DND-41 (cell line): ENCODE results near the gene STEAP1B.

Experiments used
- ATAC-seq: fragments of 200-7000 bp; cut with Tn5 transposase; 3 replicates; pipeline ENCODE4 v1.9.1; 2021; ENCODE audit warnings: low read depth; ENCODE audit not compliant: insufficient read depth
- DNase-seq: peaks from one replicate; pipeline ENCODE4 v3.0.0-alpha.2; 2020
- H2AFZ ChIP-seq: 2 replicates; pipeline ENCODE4 v1.6.0; 2012; ENCODE audit warnings: low read depth, low read length
- H3K27ac ChIP-seq: 2 replicates; pipeline ENCODE4 v1.5.1; 2012; ENCODE audit warnings: low read length, inconsistent platforms
- H3K27me3 ChIP-seq: fragments of 200-600 bp; sonication (generic); 2 replicates; pipeline ENCODE4 v1.6.0; 2012; ENCODE audit warnings: low read length, mild to moderate bottlenecking, inconsistent platforms; ENCODE audit not compliant: insufficient read depth, poor library complexity
- H3K36me3 ChIP-seq: 2 replicates; pipeline ENCODE4 v1.5.1; 2012; ENCODE audit warnings: low read length, inconsistent platforms; ENCODE audit not compliant: insufficient read depth
- H3K4me1 ChIP-seq: 2 replicates; pipeline ENCODE4 v1.5.1; 2012; ENCODE audit warnings: mild to moderate bottlenecking, low read length; ENCODE audit not compliant: insufficient read depth
- H3K4me2 ChIP-seq: 2 replicates; pipeline ENCODE4 v1.6.0; 2012; ENCODE audit warnings: mild to moderate bottlenecking, moderate library complexity, low read length, inconsistent platforms; ENCODE audit not compliant: insufficient read depth
- H3K4me3 ChIP-seq, 2 experiments: fragments of 200-600 bp in 1 of 2; shearing (Covaris generic) in 1 of 2; 2 replicates each; pipeline ENCODE4 v1.5.1; 2012 to 2016; ENCODE audit warnings: inconsistent platforms in 2 of 2, low read length in 2 of 2, mild to moderate bottlenecking in 2 of 2, low read depth in 1 of 2, moderate library complexity in 1 of 2
- H3K79me2 ChIP-seq: 2 replicates; pipeline ENCODE4 v1.6.0; 2012; ENCODE audit warnings: low read length, inconsistent platforms; ENCODE audit not compliant: insufficient read depth
- H3K9ac ChIP-seq: 2 replicates; pipeline ENCODE4 v1.6.0; 2012; ENCODE audit warnings: low read depth, mild to moderate bottlenecking, inconsistent platforms, low read length, moderate library complexity
- H3K9me3 ChIP-seq: 2 replicates; pipeline ENCODE4 v1.5.1; 2012; ENCODE audit warnings: low read length, moderate library complexity, mild to moderate bottlenecking, inconsistent platforms; ENCODE audit not compliant: insufficient read depth, severe bottlenecking
- H4K20me1 ChIP-seq: 2 replicates; pipeline ENCODE4 v1.6.0; 2012; ENCODE audit warnings: low read length; ENCODE audit not compliant: insufficient read depth
- CTCF ChIP-seq: IDR thresholded peaks from 2 replicates; pipeline ENCODE4 v1.5.1; 2012; ENCODE audit warnings: borderline replicate concordance, low read length, moderate library complexity, mild to moderate bottlenecking; ENCODE audit not compliant: poor library complexity, severe bottlenecking; ENCODE audit errors: extremely low read depth
- EZH2 ChIP-seq: IDR thresholded peaks from 3 replicates; pipeline ENCODE4 v1.6.1; 2012; ENCODE audit warnings: borderline replicate concordance, low read depth, mild to moderate bottlenecking, moderate library complexity, low read length, inconsistent platforms; ENCODE audit not compliant: severe bottlenecking

Gene STEAP1B

GRCh38 chr7:22432203-22432718 lies 67.7 kb downstream of the STEAP1B start:
- H3K79me2 ChIP-seq = no peaks in the 10 kb centered on the region
- no peak overlapping the region for H3K4me3 ChIP-seq
- H4K20me1 ChIP-seq = no peaks in the 10 kb centered on the region
- no peaks in the 10 kb centered on the region for H3K9me3 ChIP-seq
- no peak overlapping the region for H3K9ac ChIP-seq
- TF ChIP-seq CTCF = no peak
- no peak for TF ChIP-seq EZH2
- no peak overlapping the region for H3K4me2 ChIP-seq
- no peak overlapping the region for H3K27ac ChIP-seq
- no peaks in the 10 kb centered on the region; the same call in 1 of the 2 replicates for H3K4me1 ChIP-seq
- no peaks in the 10 kb centered on the region for H3K27me3 ChIP-seq
- no peak overlapping the region for H2AFZ ChIP-seq
- ATAC-seq (no peak), DNase-seq (no peak)
- H3K36me3 ChIP-seq = no peaks in the 10 kb centered on the region

- Histone ChIP-seq H2AFZ (no peak overlapping the region), H3K4me3 (no peak overlapping the region), H3K79me2 (no peaks in the 10 kb centered on the region), H3K27me3 (no peaks in the 10 kb centered on the region), H3K9me3 (no peaks in the 10 kb centered on the region), H3K4me2 (no peak overlapping the region), H3K4me1 (no peaks in the 10 kb centered on the region; the same call in 1 of the 2 replicates), H3K9ac (no peak overlapping the region), H3K27ac (no peak overlapping the region), H4K20me1 (no peaks in the 10 kb centered on the region), H3K36me3 (no peaks in the 10 kb centered on the region)
- DNase-seq = no peak
- ATAC-seq = no peak
- TF ChIP-seq CTCF = no peak
- TF ChIP-seq EZH2 = no peak
Observed at GRCh38 chr7:22430457-22430856, 69.5 kb downstream of the STEAP1B start.

- no peaks in the 10 kb centered on the region for H3K79me2 ChIP-seq
- no peak overlapping the region for H3K4me3 ChIP-seq
- no peaks in the 10 kb centered on the region for H4K20me1 ChIP-seq
- ATAC-seq = no peak
- no peaks in the 10 kb centered on the region for H3K27me3 ChIP-seq
- TF ChIP-seq EZH2 (no peak), CTCF (no peak)
- H3K4me2 ChIP-seq = no peak overlapping the region
- H3K27ac ChIP-seq = no peak overlapping the region
- H3K4me1 ChIP-seq = no peaks in the 10 kb centered on the region; the same call in 1 of the 2 replicates
- H3K9ac ChIP-seq = no peak overlapping the region
- H2AFZ ChIP-seq = no peak overlapping the region
- no peak for DNase-seq
- H3K9me3 ChIP-seq = no peaks in the 10 kb centered on the region
- no peaks in the 10 kb centered on the region for H3K36me3 ChIP-seq
Observed at GRCh38 chr7:22429386-22429785, 70.6 kb downstream of the STEAP1B start.

GRCh38 chr7:22427855-22428254 lies 72.1 kb downstream of the STEAP1B start:
- H2AFZ ChIP-seq = no peak overlapping the region
- H3K9me3 ChIP-seq = no peaks in the 10 kb centered on the region
- no peak for DNase-seq
- H3K27me3 ChIP-seq = no peaks in the 10 kb centered on the region
- no peak overlapping the region for H3K4me3 ChIP-seq
- no peaks in the 10 kb centered on the region for H3K36me3 ChIP-seq
- ATAC-seq = no peak
- H3K27ac ChIP-seq = no peak overlapping the region
- H4K20me1 ChIP-seq = no peaks in the 10 kb centered on the region
- no peak overlapping the region for H3K9ac ChIP-seq
- no peak overlapping the region for H3K4me2 ChIP-seq
- TF ChIP-seq CTCF (no peak), EZH2 (no peak)
- H3K4me1 ChIP-seq = no peaks in the 10 kb centered on the region
- H3K79me2 ChIP-seq = no peaks in the 10 kb centered on the region
